Fibroblast of peridontal ligament (primary cell): Measurements from ENCODE around the gene FAM210B.
"Not testable (repeated sequence)": the region's sequence is repeated elsewhere in the genome, so short reads cannot be mapped to it uniquely, and the experiment has no call there.

Experiments
- DNase-seq: peaks from one replicate; pipeline ENCODE4 v3.0.0-alpha.2; 2010; ENCODE audit errors: extremely low read depth

The FAM210B gene

GRCh38 chr20:56392881-56393482 lies 34.2 kb downstream of the FAM210B start:
- no peak for DNase-seq

GRCh38 chr20:56393653-56394052 lies 34.9 kb downstream of the FAM210B start:
- no peak for DNase-seq

GRCh38 chr20:56395166-56395565 lies 36.4 kb downstream of the FAM210B start:
- DNase-seq, result no peak

- peak; percentile 91 for DNase-seq
Observed at GRCh38 chr20:56400001-56400640, 41.3 kb downstream of the FAM210B start.

- no peak for DNase-seq
Observed at GRCh38 chr20:56403465-56403864, 44.7 kb downstream of the FAM210B start.

GRCh38 chr20:56405356-56405755 lies 46.6 kb downstream of the FAM210B start:
- DNase-seq, result not testable (repeated sequence)

GRCh38 chr20:56406910-56407309 lies 48.1 kb downstream of the FAM210B start:
- DNase-seq, result no peak

- no peak for DNase-seq
Observed at GRCh38 chr20:56409521-56409920, 50.7 kb downstream of the FAM210B start.

GRCh38 chr20:56409956-56410355 lies 51.2 kb downstream of the FAM210B start:
- no peak for DNase-seq

GRCh38 chr20:56411287-56411686 lies 52.5 kb downstream of the FAM210B start:
- DNase-seq, result not testable (repeated sequence)

GRCh38 chr20:56411759-56412472 lies 53.1 kb downstream of the FAM210B start, which contains the start of gene CASS4:
Gene CASS4, plus strand, starts transcription at chr20:56412260. Its CDS starts 199 bp downstream, at chr20:56412459.
- no peak for DNase-seq

- DNase-seq, result no peak
Observed at GRCh38 chr20:56412473-56412790, 53.7 kb downstream of the FAM210B start.

GRCh38 chr20:56412949-56413348 lies 54.2 kb downstream of the FAM210B start:
- DNase-seq, result no peak

- peak; percentile 70 for DNase-seq
Observed at GRCh38 chr20:56414842-56415765, 56.3 kb downstream of the FAM210B start.

- no peak for DNase-seq
Observed at GRCh38 chr20:56417402-56417801, 58.6 kb downstream of the FAM210B start.

GRCh38 chr20:56417911-56418310 lies 59.1 kb downstream of the FAM210B start:
- no peak for DNase-seq
